Measurements from ENCODE around the gene HERPUD1. TPM values are rescaled to one million over a fixed set of nuclear protein-coding genes. Genes with fewer than 3 reads are reported as not detected.
A peak's percentile ranks its signal among the peaks of the same experiment; 100 is the strongest.
"Not testable (repeated sequence)": the region's sequence is repeated elsewhere in the genome, so short reads cannot be mapped to it uniquely, and the experiment has no call there.

HERPUD1 gene
- 140 TPM for polyA plus RNA-seq (2013, experiment 1 of 2; ENCODE audit: insufficient read length)
- polyA plus RNA-seq (2013, experiment 2 of 2; ENCODE audit: insufficient read length) = 105 TPM

- peak; percentile 98 for DNase-seq
These were observed at the start of gene HERPUD1 for GRCh38 chr16:56931892-56932720. Gene HERPUD1, plus strand, starts transcription at chr16:56932142. Its CDS starts 103 bp downstream, at chr16:56932245.

- DNase-seq = no peak
These were observed 48.4 kb upstream of the HERPUD1 start for GRCh38 chr16:56883586-56883985.

- DNase-seq = no peak
These were observed 47.8 kb upstream of the HERPUD1 start for GRCh38 chr16:56884026-56884582.

GRCh38 chr16:56884929-56885328 lies 47.0 kb upstream of the HERPUD1 start:
- DNase-seq = not testable (repeated sequence)

- no peak for DNase-seq
These were observed 46.3 kb upstream of the HERPUD1 start for GRCh38 chr16:56885446-56886162.

- DNase-seq = no peak
These were observed 45.6 kb upstream of the HERPUD1 start for GRCh38 chr16:56886296-56886695.

GRCh38 chr16:56886826-56887225 lies 45.1 kb upstream of the HERPUD1 start:
- DNase-seq = no peak

GRCh38 chr16:56888806-56889205 lies 43.1 kb upstream of the HERPUD1 start:
- DNase-seq = no peak

- no peak for DNase-seq
These were observed 42.7 kb upstream of the HERPUD1 start for GRCh38 chr16:56889206-56889605.

- no peak for DNase-seq
These were observed 40.3 kb upstream of the HERPUD1 start for GRCh38 chr16:56891685-56892084.

- DNase-seq = no peak
These were observed 39.2 kb upstream of the HERPUD1 start for GRCh38 chr16:56892705-56893104.

- no peak for DNase-seq
These were observed 37.5 kb upstream of the HERPUD1 start for GRCh38 chr16:56894331-56894917.

- no peak for DNase-seq
These were observed 36.1 kb upstream of the HERPUD1 start for GRCh38 chr16:56895813-56896212.

GRCh38 chr16:56896244-56896643 lies 35.7 kb upstream of the HERPUD1 start:
- no peak for DNase-seq

GRCh38 chr16:56897026-56897799 lies 34.7 kb upstream of the HERPUD1 start:
- no peak for DNase-seq

- no peak for DNase-seq
These were observed 33.1 kb upstream of the HERPUD1 start for GRCh38 chr16:56898847-56899246.

GRCh38 chr16:56903866-56904265 lies 28.1 kb upstream of the HERPUD1 start:
- DNase-seq = no peak

- DNase-seq = no peak
These were observed 24.5 kb upstream of the HERPUD1 start for GRCh38 chr16:56907401-56907800.

- DNase-seq = no peak
These were observed 22.4 kb upstream of the HERPUD1 start for GRCh38 chr16:56909527-56909979.

- no peak for DNase-seq
These were observed 21.8 kb upstream of the HERPUD1 start for GRCh38 chr16:56910112-56910511.

GRCh38 chr16:56910654-56911539 lies 21.0 kb upstream of the HERPUD1 start:
- DNase-seq = peak; percentile 78
